Limb (tissue), 2 donors: ENCODE data around the gene PLVAP.

Source experiments
- DNase-seq, 2 donors: peaks; one replicate each; pipeline ENCODE4 v3.0.0-alpha.2; 2016; ENCODE audit errors: extremely low spot score in 2 of 2

The PLVAP gene

GRCh38 chr19:17336872-17337674 is 40.1 kb downstream of the PLVAP start, which contains the start of gene GTPBP3:
Gene GTPBP3, plus strand, starts transcription at chr19:17337553. Its CDS starts 59 bp downstream, at chr19:17337612.
- DNase-seq = peak; percentile 95 to 100

- no peak for DNase-seq
Observed at GRCh38 chr19:17335575-17335974, 41.6 kb downstream of the PLVAP start.

GRCh38 chr19:17334414-17335409 is 42.4 kb downstream of the PLVAP start, which contains the start of gene ANO8:
Gene ANO8, minus strand, starts transcription at chr19:17334855. Its CDS starts 185 bp downstream, at chr19:17334670.
- peak; percentile 98 to 99 for DNase-seq

GRCh38 chr19:17333611-17334413 is 43.3 kb downstream of the PLVAP start:
- no peak for DNase-seq

GRCh38 chr19:17332677-17333581 is 44.2 kb downstream of the PLVAP start:
- DNase-seq = no peak

- no peak for DNase-seq
Observed at GRCh38 chr19:17332360-17332676, 44.8 kb downstream of the PLVAP start.

GRCh38 chr19:17331045-17331558 is 46.0 kb downstream of the PLVAP start:
- no peak for DNase-seq

- peak in 1 of 2 donors; percentile 26 for DNase-seq
Observed at GRCh38 chr19:17330262-17331044, 46.7 kb downstream of the PLVAP start.

- no peak for DNase-seq
Observed at GRCh38 chr19:17329366-17330261, 47.5 kb downstream of the PLVAP start.

GRCh38 chr19:17328517-17329365 is 48.4 kb downstream of the PLVAP start:
- DNase-seq = no peak

GRCh38 chr19:17327654-17328516 is 49.3 kb downstream of the PLVAP start:
- DNase-seq = peak; percentile 30 to 69

GRCh38 chr19:17327068-17327653 is 50.0 kb downstream of the PLVAP start:
- DNase-seq = no peak

GRCh38 chr19:17326595-17326966 is 50.6 kb downstream of the PLVAP start:
- no peak for DNase-seq

GRCh38 chr19:17325881-17326594 is 51.1 kb downstream of the PLVAP start:
- no peak for DNase-seq

GRCh38 chr19:17325133-17325532 is 52.0 kb downstream of the PLVAP start:
- peak in 1 of 2 donors; percentile 29 for DNase-seq
